ENCODE measurements around the gene VCAN.

VCAN gene

GRCh38 chr5:83549674-83550073, 78.1 kb downstream of the VCAN start:
- no peak for DNase-seq (ENCODE audit: low read depth)
- no peak for TF ChIP-seq CTCF (IDR thresholded peaks at IDR 0.05; ENCODE audit: low read depth, low read length, missing control alignments)
- H3K4me3 ChIP-seq (ENCODE audit: low read depth, low read length): no peak overlapping the region

GRCh38 chr5:83551821-83552220, 80.3 kb downstream of the VCAN start:
- DNase-seq (ENCODE audit: low read depth): no peak
- H3K4me3 ChIP-seq (ENCODE audit: low read depth, low read length): no peak overlapping the region
- TF ChIP-seq CTCF (IDR thresholded peaks at IDR 0.05; ENCODE audit: low read depth, low read length, missing control alignments): no peak

- no peak overlapping the region for H3K4me3 ChIP-seq (ENCODE audit: low read depth, low read length)
- no peak for DNase-seq (ENCODE audit: low read depth)
- no peak for TF ChIP-seq CTCF (IDR thresholded peaks at IDR 0.05; ENCODE audit: low read depth, low read length, missing control alignments)
These were observed 80.7 kb downstream of the VCAN start for GRCh38 chr5:83552275-83552674.

GRCh38 chr5:83553000-83553486, 81.5 kb downstream of the VCAN start:
- no peak for TF ChIP-seq CTCF (IDR thresholded peaks at IDR 0.05; ENCODE audit: low read depth, low read length, missing control alignments)
- no peak for DNase-seq (ENCODE audit: low read depth)
- no peak overlapping the region for H3K4me3 ChIP-seq (ENCODE audit: low read depth, low read length)

- DNase-seq (ENCODE audit: low read depth): no peak
- no peak overlapping the region for H3K4me3 ChIP-seq (ENCODE audit: low read depth, low read length)
- TF ChIP-seq CTCF (IDR thresholded peaks at IDR 0.05; ENCODE audit: low read depth, low read length, missing control alignments): no peak
These were observed 82.6 kb downstream of the VCAN start for GRCh38 chr5:83554133-83554532.

- no peak for DNase-seq (ENCODE audit: low read depth)
- no peak overlapping the region for H3K4me3 ChIP-seq (ENCODE audit: low read depth, low read length)
- TF ChIP-seq CTCF (IDR thresholded peaks at IDR 0.05; ENCODE audit: low read depth, low read length, missing control alignments): no peak
These were observed 83.1 kb downstream of the VCAN start for GRCh38 chr5:83554686-83555085.

- no peak overlapping the region for H3K4me3 ChIP-seq (ENCODE audit: low read depth, low read length)
- TF ChIP-seq CTCF (IDR thresholded peaks at IDR 0.05; ENCODE audit: low read depth, low read length, missing control alignments): no peak
These were observed 83.7 kb downstream of the VCAN start for GRCh38 chr5:83555263-83555662.

More at GRCh38 chr5:83555263-83555662, 83.7 kb downstream of the VCAN start:
- DNase-seq (ENCODE audit: low read depth): no peak
